NB4 (cell line): Measurements from ENCODE around the gene MYO1D.

Experiments
- DNase-seq: peaks from one replicate; pipeline ENCODE4 v3.0.0; 2010; ENCODE audit warnings: low read depth
- H3K4me3 ChIP-seq: one replicate; pipeline ENCODE4 v1.5.1; 2011; ENCODE audit warnings: mild to moderate bottlenecking, low read depth, low read length, moderate library complexity
- CTCF ChIP-seq: IDR thresholded peaks from one replicate; pipeline ENCODE4 v1.5.1; 2012; ENCODE audit warnings: low read depth, low read length
- MAX ChIP-seq: IDR thresholded peaks from 2 replicates; pipeline ENCODE4 v1.6.1; 2011; ENCODE audit warnings: low read depth, low read length
- MYC ChIP-seq: IDR thresholded peaks from 2 replicates; pipeline ENCODE4 v1.6.1; 2011; ENCODE audit warnings: low read depth, low read length
- POLR2A ChIP-seq: IDR thresholded peaks from 2 replicates; pipeline ENCODE4 v1.6.1; 2011; ENCODE audit warnings: mild to moderate bottlenecking; ENCODE audit not compliant: insufficient read length; ENCODE audit errors: extremely low read depth

MYO1D gene

GRCh38 chr17:32470405-32471167 is 406.3 kb downstream of the MYO1D start:
- TF ChIP-seq MYC: no peak
- no peak for TF ChIP-seq POLR2A
- TF ChIP-seq CTCF: no peak
- no peak for TF ChIP-seq MAX
- DNase-seq: no peak
- H3K4me3 ChIP-seq: no peak overlapping the region

- H3K4me3 ChIP-seq: no peak overlapping the region
- TF ChIP-seq POLR2A: no peak
- TF ChIP-seq MYC: no peak
- TF ChIP-seq MAX: no peak
- no peak for TF ChIP-seq CTCF
- no peak for DNase-seq
These were observed 409.0 kb downstream of the MYO1D start for GRCh38 chr17:32467949-32468348.

GRCh38 chr17:32464374-32464773 is 412.6 kb downstream of the MYO1D start:
- TF ChIP-seq POLR2A (no peak), CTCF (no peak), MYC (no peak), MAX (no peak)
- DNase-seq: no peak
- no peak overlapping the region for H3K4me3 ChIP-seq

GRCh38 chr17:32463304-32463703 is 413.6 kb downstream of the MYO1D start:
- TF ChIP-seq CTCF (no peak), MAX (no peak), MYC (no peak), POLR2A (no peak)
- DNase-seq: no peak
- H3K4me3 ChIP-seq: no peak overlapping the region

GRCh38 chr17:32461853-32462617 is 414.9 kb downstream of the MYO1D start:
- peak; percentile 75 for DNase-seq
- H3K4me3 ChIP-seq: no peak overlapping the region
- TF ChIP-seq MYC: no peak
- TF ChIP-seq CTCF: peak; percentile 79

- no peak overlapping the region for H3K4me3 ChIP-seq
- TF ChIP-seq POLR2A (no peak), MYC (no peak), CTCF (no peak), MAX (no peak)
- no peak for DNase-seq
These were observed 415.4 kb downstream of the MYO1D start for GRCh38 chr17:32461498-32461852.
